ES-I3 (cell line): ENCODE measurements around the gene CHTOP.
A peak's percentile ranks its signal among the peaks of the same experiment; 100 is the strongest.
"Not testable (repeated sequence)": the region's sequence is repeated elsewhere in the genome, so short reads cannot be mapped to it uniquely, and the experiment has no call there.

Source experiments
- H3K36me3 ChIP-seq: 2 replicates; pipeline ENCODE4 v1.6.1; 2013; ENCODE audit warnings: mild to moderate bottlenecking, low read length, control low read depth, moderate library complexity; ENCODE audit not compliant: insufficient read depth
- H3K4me1 ChIP-seq: 2 replicates; pipeline ENCODE4 v1.6.1; 2013; ENCODE audit warnings: mild to moderate bottlenecking, control low read depth, low read length; ENCODE audit not compliant: insufficient read depth
- H3K9ac ChIP-seq: 2 replicates; pipeline ENCODE4 v1.6.1; 2013; ENCODE audit warnings: low read depth, mild to moderate bottlenecking, low read length, moderate library complexity
- H3K9me3 ChIP-seq: 2 replicates; pipeline ENCODE4 v1.6.1; 2013; ENCODE audit warnings: mild to moderate bottlenecking, low read length, moderate library complexity; ENCODE audit not compliant: control insufficient read depth, insufficient read depth

Gene CHTOP

DNA sequence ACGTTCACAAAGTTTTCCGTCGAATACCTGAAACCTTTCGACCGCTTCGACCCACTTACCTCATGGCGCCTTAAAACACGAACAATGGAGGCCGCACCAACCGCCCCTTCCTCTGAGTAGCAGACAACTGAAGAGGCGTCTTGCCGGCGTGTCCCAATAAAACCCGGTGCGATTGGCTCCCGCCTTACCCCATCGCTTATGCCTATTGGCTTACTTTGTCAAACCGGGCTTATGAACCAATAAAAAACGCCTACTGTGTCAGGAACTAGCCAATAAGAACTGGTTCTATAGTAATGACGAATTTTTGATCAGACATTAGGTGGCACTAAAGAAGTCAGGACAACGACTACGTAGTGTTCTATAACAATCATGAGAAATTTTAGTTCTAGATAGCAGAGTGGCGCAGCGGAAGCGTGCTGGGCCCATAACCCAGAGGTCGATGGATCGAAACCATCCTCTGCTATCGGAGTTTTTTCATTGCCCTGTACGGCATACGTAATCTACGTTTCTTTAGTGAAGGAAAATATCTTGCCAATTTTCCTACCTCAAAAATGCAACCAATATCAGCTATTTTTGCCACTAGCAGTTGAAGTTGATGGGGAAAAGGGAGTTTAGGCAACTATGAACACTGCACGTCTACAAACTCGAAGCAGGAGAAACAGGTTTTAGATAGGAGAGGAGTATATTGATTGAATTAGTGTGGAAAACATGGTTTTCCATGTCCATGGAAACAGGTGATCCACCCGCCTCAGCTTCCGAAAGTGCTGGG lies 37.2 kb downstream of the CHTOP start, which contains the start of gene ILF2:
Gene ILF2, minus strand, starts transcription at position 135 of the 769 bp plus-strand sequence. Its CDS starts 71 bp downstream, at position 64.
- peak within 1 kb of the TSS; percentile 98 for H3K9ac ChIP-seq
- no peaks in the 10 kb centered on the region for H3K9me3 ChIP-seq
- peaks cover 27% of the 10 kb centered on the region for H3K36me3 ChIP-seq
- H3K4me1 ChIP-seq: no peaks in the 10 kb centered on the region

- Histone ChIP-seq H3K9ac (peak overlapping the region; percentile 98), H3K36me3 (peaks cover 25% of the 10 kb centered on the region)
- not testable (repeated sequence) for H3K4me1 ChIP-seq, H3K9me3 ChIP-seq
Measured at GRCh38 chr1:153671628-153672353, 37.9 kb downstream of the CHTOP start.

GRCh38 chr1:153673511-153673910 lies 39.6 kb downstream of the CHTOP start:
- H3K9me3 ChIP-seq: no peaks in the 10 kb centered on the region
- no peaks in the 10 kb centered on the region; the same call in 1 of the 2 replicates for H3K4me1 ChIP-seq
- peaks cover 12% of the 10 kb centered on the region for H3K36me3 ChIP-seq
- no peak overlapping the region for H3K9ac ChIP-seq

DNA sequence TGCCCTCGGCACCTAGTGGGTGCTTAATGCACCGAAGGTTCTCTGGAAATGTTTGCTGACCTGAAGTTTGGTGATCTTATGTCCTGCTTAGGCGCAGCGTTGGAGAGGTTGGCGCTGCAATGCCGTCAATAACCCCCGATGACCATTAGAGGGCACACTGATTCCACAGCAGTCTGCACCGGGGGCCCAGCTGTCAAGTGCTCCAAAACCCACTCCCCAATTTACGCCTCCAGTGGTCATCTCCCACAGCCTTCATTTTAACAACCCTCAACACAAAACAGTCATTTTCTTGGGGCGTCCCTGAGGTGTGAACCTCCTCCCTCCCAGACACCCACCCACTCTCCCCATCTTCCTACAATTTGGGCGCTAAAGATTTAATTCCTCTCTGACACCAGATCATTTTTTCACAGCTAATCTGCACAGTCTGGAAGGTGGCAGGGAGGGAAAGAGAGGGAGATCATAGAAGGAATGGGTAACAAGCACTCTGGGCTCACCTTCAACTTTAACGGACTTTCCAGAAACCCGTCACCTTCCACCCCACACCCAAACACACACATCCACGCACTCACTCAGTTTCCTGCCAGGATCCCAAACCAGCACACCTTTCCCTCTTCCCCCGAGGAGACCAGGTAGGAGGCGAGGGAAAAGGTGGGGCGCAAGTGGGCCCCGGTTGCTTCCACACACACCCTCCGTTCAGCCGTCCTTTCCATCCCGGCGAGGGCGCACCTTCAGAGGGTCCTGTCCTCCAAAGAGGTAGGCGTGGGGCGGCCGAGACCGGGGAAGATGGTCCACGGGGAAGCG lies 44.1 kb downstream of the CHTOP start:
- Histone ChIP-seq H3K4me1 (no peaks in the 10 kb centered on the region; the same call in 1 of the 2 replicates), H3K9ac (peak overlapping the region; percentile 55), H3K36me3 (no peaks in the 10 kb centered on the region), H3K9me3 (no peaks in the 10 kb centered on the region)

GRCh38 chr1:153678519-153679336 lies 44.9 kb downstream of the CHTOP start, which contains the start of gene NPR1:
Gene NPR1 (plus strand): TSS chr1:153678688. CDS start chr1:153679109, 421 bp downstream.
- Histone ChIP-seq H3K9ac (peak within 1 kb of the TSS; percentile 55), H3K4me1 (no peaks in the 10 kb centered on the region; the same call in 1 of the 2 replicates), H3K9me3 (no peaks in the 10 kb centered on the region), H3K36me3 (no peaks in the 10 kb centered on the region)

DNA sequence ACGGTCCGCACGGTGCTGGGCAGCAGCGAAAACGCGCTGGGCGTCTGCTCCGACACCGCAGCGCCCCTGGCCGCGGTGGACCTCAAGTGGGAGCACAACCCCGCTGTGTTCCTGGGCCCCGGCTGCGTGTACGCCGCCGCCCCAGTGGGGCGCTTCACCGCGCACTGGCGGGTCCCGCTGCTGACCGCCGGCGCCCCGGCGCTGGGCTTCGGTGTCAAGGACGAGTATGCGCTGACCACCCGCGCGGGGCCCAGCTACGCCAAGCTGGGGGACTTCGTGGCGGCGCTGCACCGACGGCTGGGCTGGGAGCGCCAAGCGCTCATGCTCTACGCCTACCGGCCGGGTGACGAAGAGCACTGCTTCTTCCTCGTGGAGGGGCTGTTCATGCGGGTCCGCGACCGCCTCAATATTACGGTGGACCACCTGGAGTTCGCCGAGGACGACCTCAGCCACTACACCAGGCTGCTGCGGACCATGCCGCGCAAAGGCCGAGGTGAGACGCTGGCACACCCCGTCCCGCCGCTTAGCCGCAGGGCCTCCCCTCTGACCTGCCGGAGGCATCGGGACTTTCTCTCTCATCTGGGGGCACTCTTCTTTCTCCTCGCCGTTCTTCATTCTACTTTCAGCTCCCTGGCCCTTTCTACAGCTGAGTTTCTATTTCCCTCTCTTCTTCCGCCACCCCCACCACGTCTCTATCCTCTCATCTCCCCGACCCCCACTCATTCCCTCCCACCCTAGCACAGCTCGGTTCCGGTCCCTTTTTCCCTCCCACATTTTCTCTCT lies 45.7 kb downstream of the CHTOP start:
- peak overlapping the region; percentile 55 for H3K9ac ChIP-seq

DNA sequence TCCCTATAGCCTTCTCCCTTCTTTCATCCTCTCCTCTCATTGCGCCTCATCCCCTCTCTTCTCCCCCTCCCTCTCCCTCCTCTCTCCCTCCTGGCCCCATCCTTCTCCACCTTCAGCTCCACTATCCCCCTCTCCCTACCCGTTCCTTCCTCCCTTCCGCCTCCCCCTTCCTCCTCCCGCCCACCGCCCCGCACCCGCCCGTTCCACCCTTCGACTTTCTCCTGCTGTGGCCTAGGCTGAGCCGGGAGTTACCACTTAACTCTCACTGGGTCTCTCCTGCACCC lies 46.2 kb downstream of the CHTOP start:
- no peaks in the 10 kb centered on the region; the same call in 1 of the 2 replicates for H3K4me1 ChIP-seq
- H3K36me3 ChIP-seq: no peaks in the 10 kb centered on the region
- H3K9me3 ChIP-seq: no peaks in the 10 kb centered on the region
- H3K9ac ChIP-seq: peak overlapping the region; percentile 55; the same call in 1 of the 2 replicates

More for the DNA sequence above, 45.7 kb downstream of the CHTOP start:
- no peaks in the 10 kb centered on the region for H3K36me3 ChIP-seq
- H3K9me3 ChIP-seq: no peaks in the 10 kb centered on the region
- H3K4me1 ChIP-seq: no peaks in the 10 kb centered on the region; the same call in 1 of the 2 replicates

DNA sequence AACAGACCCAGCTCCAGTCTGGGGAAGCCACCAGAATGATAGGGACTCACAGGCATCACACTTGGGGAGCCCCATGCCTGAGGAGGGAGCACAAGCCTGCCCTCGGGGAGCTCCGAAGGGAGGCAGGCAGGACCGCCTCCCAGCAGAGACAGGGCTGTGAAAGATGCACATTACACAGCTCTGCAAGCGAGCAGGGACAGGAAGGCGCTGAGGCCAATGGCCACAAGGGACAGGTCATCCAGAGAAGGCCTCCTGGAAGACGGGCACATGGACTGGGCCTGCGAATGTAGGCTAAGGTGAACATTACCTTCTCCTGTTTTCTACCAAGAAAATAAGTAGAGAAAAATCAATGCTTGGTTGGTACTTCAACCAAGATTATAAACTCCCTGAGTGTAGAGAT lies 48.9 kb downstream of the CHTOP start:
- no peaks in the 10 kb centered on the region for H3K36me3 ChIP-seq
- H3K4me1 ChIP-seq: no peaks in the 10 kb centered on the region; the same call in 1 of the 2 replicates
- H3K9ac ChIP-seq: no peak overlapping the region
- no peaks in the 10 kb centered on the region for H3K9me3 ChIP-seq

DNA sequence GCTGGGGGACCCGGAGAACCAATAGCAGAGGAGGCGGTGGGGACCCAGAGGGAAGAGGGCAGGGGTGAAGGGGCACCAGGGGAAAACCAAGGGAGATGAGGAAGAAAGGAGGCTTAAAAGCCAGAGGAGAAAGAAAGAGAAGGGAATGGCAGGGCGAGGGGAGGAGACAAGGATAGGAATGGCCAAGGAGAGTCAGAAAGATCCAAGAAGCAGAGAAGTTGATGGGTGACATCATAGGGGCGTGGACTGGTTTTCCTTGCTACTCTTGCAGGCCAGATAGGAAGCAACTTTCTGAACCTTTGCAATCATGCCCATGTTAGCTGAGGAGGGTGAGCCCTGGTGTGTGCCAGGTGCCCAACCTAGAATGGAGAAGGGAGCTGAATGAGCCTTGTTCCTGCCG lies 50.0 kb downstream of the CHTOP start:
- H3K4me1 ChIP-seq: peaks cover 8% of the 10 kb centered on the region; the same call in 1 of the 2 replicates
- no peak overlapping the region for H3K9ac ChIP-seq
- H3K36me3 ChIP-seq: no peaks in the 10 kb centered on the region
- H3K9me3 ChIP-seq: no peaks in the 10 kb centered on the region

- Histone ChIP-seq H3K9ac (no peak overlapping the region), H3K4me1 (peaks cover 8% of the 10 kb centered on the region; the same call in 1 of the 2 replicates), H3K36me3 (no peaks in the 10 kb centered on the region), H3K9me3 (no peaks in the 10 kb centered on the region)
Measured at GRCh38 chr1:153684892-153685291, 51.0 kb downstream of the CHTOP start.

- H3K9me3 ChIP-seq: no peaks in the 10 kb centered on the region
- no peaks in the 10 kb centered on the region for H3K36me3 ChIP-seq
- H3K9ac ChIP-seq: no peak overlapping the region
- H3K4me1 ChIP-seq: peaks cover 8% of the 10 kb centered on the region; the same call in 1 of the 2 replicates
Measured at GRCh38 chr1:153685544-153686340, 51.9 kb downstream of the CHTOP start.

DNA sequence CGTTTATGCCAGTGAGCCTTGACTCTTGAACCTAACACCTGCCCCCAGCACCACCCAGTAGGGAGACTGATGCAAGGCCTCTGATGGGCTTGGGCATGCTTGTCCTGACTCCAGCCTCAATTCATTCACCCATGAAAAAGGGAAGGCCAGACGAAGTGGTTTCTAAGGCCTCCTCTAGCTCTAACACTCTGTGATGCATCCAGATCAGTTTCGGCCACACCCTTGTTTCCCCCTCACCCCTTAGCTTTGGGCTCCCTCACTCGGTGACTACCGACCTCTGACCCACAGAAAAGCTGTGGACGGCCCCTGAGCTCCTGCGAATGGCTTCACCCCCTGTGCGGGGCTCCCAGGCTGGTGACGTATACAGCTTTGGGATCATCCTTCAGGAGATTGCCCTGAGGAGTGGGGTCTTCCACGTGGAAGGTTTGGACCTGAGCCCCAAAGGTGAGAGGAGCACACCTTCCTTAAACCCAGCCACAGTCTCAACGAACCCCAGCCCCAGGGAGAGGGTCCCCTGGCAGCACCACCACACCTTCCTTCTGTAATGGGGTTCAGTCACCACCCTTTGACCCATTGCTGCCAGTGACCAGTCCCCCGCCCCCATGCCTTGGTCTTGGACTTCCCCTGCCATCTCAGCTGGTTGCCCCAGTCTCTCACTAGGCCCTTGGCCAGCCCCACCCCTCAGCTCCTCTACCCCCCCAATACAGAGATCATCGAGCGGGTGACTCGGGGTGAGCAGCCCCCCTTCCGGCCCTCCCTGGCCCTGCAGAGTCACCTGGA lies 53.7 kb downstream of the CHTOP start:
- H3K9me3 ChIP-seq: no peaks in the 10 kb centered on the region
- H3K9ac ChIP-seq: no peak overlapping the region
- peaks cover 8% of the 10 kb centered on the region; the same call in 1 of the 2 replicates for H3K4me1 ChIP-seq
- H3K36me3 ChIP-seq: no peaks in the 10 kb centered on the region
